ENCODE results near the gene SLC50A1.

DNA sequence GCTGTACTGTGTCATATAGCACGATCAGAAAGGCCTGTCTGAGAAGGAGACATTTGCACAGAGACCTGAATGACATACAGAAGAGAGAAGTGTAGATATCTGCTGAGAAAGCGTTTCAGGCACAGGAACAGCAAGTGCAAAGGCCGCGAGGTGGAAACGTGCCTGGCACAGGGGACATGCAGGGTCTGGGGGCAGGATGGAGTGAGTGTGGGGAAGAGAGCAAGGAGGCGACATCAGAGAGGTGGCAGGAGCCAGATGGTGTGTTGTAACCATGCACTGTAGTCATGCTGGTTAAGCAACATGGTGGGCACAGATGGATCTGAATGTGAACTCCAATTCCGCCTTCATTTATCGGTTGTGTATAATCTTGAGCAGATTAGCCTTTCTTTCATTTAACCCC is 24.5 kb downstream of the SLC50A1 start:
- TF ChIP-seq, protein P1, sequence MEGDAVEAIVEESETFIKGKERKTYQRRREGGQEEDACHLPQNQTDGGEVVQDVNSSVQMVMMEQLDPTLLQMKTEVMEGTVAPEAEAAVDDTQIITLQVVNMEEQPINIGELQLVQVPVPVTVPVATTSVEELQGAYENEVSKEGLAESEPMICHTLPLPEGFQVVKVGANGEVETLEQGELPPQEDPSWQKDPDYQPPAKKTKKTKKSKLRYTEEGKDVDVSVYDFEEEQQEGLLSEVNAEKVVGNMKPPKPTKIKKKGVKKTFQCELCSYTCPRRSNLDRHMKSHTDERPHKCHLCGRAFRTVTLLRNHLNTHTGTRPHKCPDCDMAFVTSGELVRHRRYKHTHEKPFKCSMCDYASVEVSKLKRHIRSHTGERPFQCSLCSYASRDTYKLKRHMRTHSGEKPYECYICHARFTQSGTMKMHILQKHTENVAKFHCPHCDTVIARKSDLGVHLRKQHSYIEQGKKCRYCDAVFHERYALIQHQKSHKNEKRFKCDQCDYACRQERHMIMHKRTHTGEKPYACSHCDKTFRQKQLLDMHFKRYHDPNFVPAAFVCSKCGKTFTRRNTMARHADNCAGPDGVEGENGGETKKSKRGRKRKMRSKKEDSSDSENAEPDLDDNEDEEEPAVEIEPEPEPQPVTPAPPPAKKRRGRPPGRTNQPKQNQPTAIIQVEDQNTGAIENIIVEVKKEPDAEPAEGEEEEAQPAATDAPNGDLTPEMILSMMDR (conservative IDR thresholded peaks at IDR 0.05 in 1 of 2, IDR thresholded peaks at IDR 0.05 in 1 of 2; ENCODE audit: low read depth in 1 of 2, low read length in 2 of 2) = no peak
- no peak for TF ChIP-seq EZH2 (IDR thresholded peaks at IDR 0.05; ENCODE audit: low read length, missing control alignments)
